GM12874 (cell line): ENCODE data around the gene UBXN10.

ENCODE experiments used
- CTCF ChIP-seq: IDR thresholded peaks from 2 replicates; pipeline ENCODE4 v1.5.1; 2011; ENCODE audit warnings: low read depth, mild to moderate bottlenecking, control low read depth, low read length, moderate library complexity; ENCODE audit not compliant: insufficient read depth

Gene UBXN10

GRCh38 chr1:20233866-20234265 is 48.0 kb downstream of the UBXN10 start:
- TF ChIP-seq CTCF, result no peak

- no peak for TF ChIP-seq CTCF
Measured at GRCh38 chr1:20234788-20235535, 49.1 kb downstream of the UBXN10 start.

- no peak for TF ChIP-seq CTCF
Measured at GRCh38 chr1:20237646-20238045, 51.8 kb downstream of the UBXN10 start.

GRCh38 chr1:20240012-20240411 is 54.1 kb downstream of the UBXN10 start:
- TF ChIP-seq CTCF, result no peak

GRCh38 chr1:20242890-20243479 is 57.1 kb downstream of the UBXN10 start:
- no peak for TF ChIP-seq CTCF
